Measurements from ENCODE around the gene GPR137. TPM values are rescaled to one million over a fixed set of nuclear protein-coding genes. Genes with fewer than 3 reads are reported as not detected.

Gene GPR137
- polyA plus RNA-seq, 3 donors from 2014 or later = 6.9 to 11.6 (median 7.4) TPM

Other genes with a start within 250 kb of the GPR137 start
- gene FLRT1, start 249.9 kb upstream of the GPR137 start, polyA plus RNA-seq = not detected
- 1 to 10 TPM; 4.8 to 7.1 (median 6.5) TPM for gene MACROD1, start 119.7 kb upstream of the GPR137 start, polyA plus RNA-seq
- 100 to 1,000 TPM in 1 of 3 donors, 10 to 100 TPM in 2; 51.3 to 113 (median 57.3) TPM for gene STIP1, start 99.7 kb upstream of the GPR137 start, polyA plus RNA-seq
- gene FERMT3, start 79.1 kb upstream of the GPR137 start, polyA plus RNA-seq = 100 to 1,000 TPM; 181 to 297 (median 236) TPM
- 10 to 100 TPM; 42.2 to 51.0 (median 43.8) TPM for gene TRPT1, start 59.7 kb upstream of the GPR137 start, polyA plus RNA-seq
- 10 to 100 TPM; 64.9 to 95.4 (median 74.9) TPM for gene NUDT22, start 59.6 kb upstream of the GPR137 start, polyA plus RNA-seq
- 10 to 100 TPM; 25.2 to 32.6 (median 26.7) TPM for gene DNAJC4, start 55.3 kb upstream of the GPR137 start, polyA plus RNA-seq
- 10 to 100 TPM in 1 of 3 donors, 1 to 10 TPM in 2; 6.7 to 10.3 (median 9.4) TPM for gene VEGFB, start 51.3 kb upstream of the GPR137 start, polyA plus RNA-seq
- 100 to 1,000 TPM; 110 to 142 (median 130) TPM for gene FKBP2, start 44.8 kb upstream of the GPR137 start, polyA plus RNA-seq
- gene PPP1R14B, start 38.9 kb upstream of the GPR137 start, polyA plus RNA-seq = 10 to 100 TPM; 16.6 to 34.9 (median 33.3) TPM
- gene PLCB3, start 34.3 kb upstream of the GPR137 start, polyA plus RNA-seq = under 1 TPM in 2 of 3 donors, not detected in 1; 0.33 to 0.49 TPM
- gene BAD, start 1.2 kb upstream of the GPR137 start, polyA plus RNA-seq = 10 to 100 TPM; 67.7 to 87.5 (median 77.3) TPM
- not detected for gene KCNK4, start 5.5 kb downstream of the GPR137 start, polyA plus RNA-seq
- not detected for gene CATSPERZ, start 14.5 kb downstream of the GPR137 start, polyA plus RNA-seq
- 10 to 100 TPM in 1 of 3 donors, 1 to 10 TPM in 2; 4.6 to 18.0 (median 8.7) TPM for gene ESRRA, start 19.7 kb downstream of the GPR137 start, polyA plus RNA-seq
- gene TRMT112, start 31.7 kb downstream of the GPR137 start, polyA plus RNA-seq = 100 to 1,000 TPM; 216 to 464 (median 322) TPM
- gene PRDX5, start 32.3 kb downstream of the GPR137 start, polyA plus RNA-seq = 100 to 1,000 TPM; 319 to 558 (median 418) TPM
- 10 to 100 TPM; 10.3 to 86.7 (median 16.4) TPM for gene CCDC88B, start 54.4 kb downstream of the GPR137 start, polyA plus RNA-seq
- 10 to 100 TPM in 1 of 3 donors, 1 to 10 TPM in 2; 5.0 to 16.7 (median 8.5) TPM for gene RPS6KA4, start 73.3 kb downstream of the GPR137 start, polyA plus RNA-seq